SU-DHL-6 (cell line): ENCODE data around the gene NAT14.

Source experiments
- CTCF ChIP-seq: fragments of 200-600 bp; sonication (generic); IDR thresholded peaks from one replicate; pipeline ENCODE4 v1.5.1; 2017; ENCODE audit warnings: antibody characterized with exemption, mild to moderate bottlenecking, low read length, moderate library complexity; ENCODE audit not compliant: insufficient read depth, poor library complexity, severe bottlenecking
- EZH2phosphoT487 ChIP-seq: fragments of 200-600 bp; sonication (generic), shearing (Covaris generic); conservative IDR thresholded peaks from 2 replicates; pipeline ENCODE4 v1.6.1; 2018; ENCODE audit warnings: mild to moderate bottlenecking, antibody characterized with exemption, low read length, moderate library complexity, mixed read lengths

GRCh38 chr19:55487924-55488687 is 3.1 kb downstream of the NAT14 start, which contains the start of gene SSC5D:
- TF ChIP-seq CTCF (no peak), EZH2phosphoT487 (no peak)
